Measurements from ENCODE around the gene FBXL3.

The FBXL3 gene

DNA sequence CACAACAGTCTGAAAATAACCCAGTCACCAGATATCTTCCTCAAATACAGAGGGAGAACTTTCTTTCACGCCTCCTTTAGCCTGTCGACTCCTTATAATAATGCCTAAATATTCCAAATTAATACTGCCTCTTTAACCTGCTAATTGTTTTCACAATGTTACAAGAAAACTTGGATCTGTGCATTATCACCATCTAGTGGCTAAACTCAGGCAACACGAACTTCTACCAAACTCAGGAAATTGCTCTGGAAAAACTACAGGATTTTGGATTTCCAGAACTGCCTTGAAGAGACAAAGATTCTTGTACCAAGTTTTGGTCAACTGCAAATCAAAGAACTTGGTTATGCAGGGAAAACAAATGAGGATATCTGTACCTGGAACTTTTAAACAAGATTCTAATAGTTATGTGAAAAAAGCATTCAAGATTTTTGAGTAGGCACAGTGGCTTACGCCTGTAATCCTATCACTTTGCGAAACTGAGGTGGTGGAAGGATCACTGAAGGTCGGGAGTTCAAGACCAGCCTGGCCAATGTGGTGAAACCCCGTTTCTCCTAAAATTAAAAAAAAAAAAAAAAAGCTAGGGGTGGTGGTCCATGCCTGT lies 24.3 kb downstream of the FBXL3 start:
- Histone ChIP-seq H3K4me1 (ENCODE audit: control insufficient read depth, low read length) (no peaks in the 10 kb centered on the region), H3K4me2 (ENCODE audit: low read length) (no peak overlapping the region), H3K9me2 (replicated peaks; ENCODE audit: control insufficient read depth, low read length) (no peaks in the 10 kb centered on the region), H3F3A (ENCODE audit: control insufficient read depth, insufficient read depth) (peaks cover 13% of the 10 kb centered on the region), H3K27ac (ENCODE audit: low read depth, low read length) (no peak overlapping the region), H3K4me3 (ENCODE audit: low read length) (no peak overlapping the region), H4K20me1 (ENCODE audit: control insufficient read depth, insufficient read depth, low read depth, low read length) (no peaks in the 10 kb centered on the region), H3K9me3 (ENCODE audit: control insufficient read depth, insufficient read depth, low read length) (no peaks in the 10 kb centered on the region), H3K27me3 (ENCODE audit: control insufficient read depth, low read length) (no peaks in the 10 kb centered on the region), H3K36me3 (ENCODE audit: control insufficient read depth, low read length) (peaks cover 73% of the 10 kb centered on the region), H3K79me2 (ENCODE audit: control insufficient read depth, low read length) (peaks cover 8% of the 10 kb centered on the region)
- TF ChIP-seq EZH2phosphoT487 (IDR thresholded peaks at IDR 0.05; ENCODE audit: borderline replicate concordance, low read length) (no peak), CTCF (IDR thresholded peaks at IDR 0.05; ENCODE audit: low read depth, low read length, poor library complexity, severe bottlenecking) (peak; percentile 64)

DNA sequence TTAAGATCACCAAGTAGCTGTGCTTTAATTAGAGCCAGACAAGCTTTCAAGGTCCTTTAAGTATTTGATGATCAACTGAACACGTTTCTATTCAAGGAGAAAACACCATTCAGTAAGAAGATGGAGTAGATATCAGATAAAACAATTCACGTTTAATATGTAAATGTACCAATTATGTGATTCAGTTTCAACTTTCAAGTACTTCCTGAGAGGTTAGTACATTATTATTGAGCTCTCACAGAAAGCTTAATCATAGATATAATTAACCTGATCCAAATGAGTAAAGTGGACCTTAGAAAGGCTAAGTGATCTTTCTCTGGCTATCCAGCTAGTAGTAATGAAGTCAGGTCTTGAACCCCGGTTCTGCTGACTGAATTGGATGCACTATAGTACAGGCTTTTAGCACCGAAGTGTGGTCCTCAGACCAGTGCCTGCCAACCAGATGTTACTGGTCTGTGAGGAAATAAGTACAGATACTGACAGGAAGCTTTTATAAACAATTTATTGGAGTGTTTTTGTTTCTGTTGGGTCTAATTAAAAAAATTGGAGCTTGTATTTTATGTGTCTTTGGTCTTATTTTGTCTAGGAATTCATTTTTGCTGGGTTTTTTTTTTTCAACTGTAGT lies 24.9 kb downstream of the FBXL3 start:
- Histone ChIP-seq H3K4me3 (ENCODE audit: low read length) (no peak overlapping the region), H3F3A (ENCODE audit: control insufficient read depth, insufficient read depth) (peaks cover 13% of the 10 kb centered on the region), H3K79me2 (ENCODE audit: control insufficient read depth, low read length) (peaks cover 2% of the 10 kb centered on the region; the same call in 1 of the 2 replicates), H3K9me3 (ENCODE audit: control insufficient read depth, insufficient read depth, low read length) (no peaks in the 10 kb centered on the region), H3K27ac (ENCODE audit: low read depth, low read length) (no peak overlapping the region), H3K9me2 (replicated peaks; ENCODE audit: control insufficient read depth, low read length) (no peaks in the 10 kb centered on the region), H3K27me3 (ENCODE audit: control insufficient read depth, low read length) (no peaks in the 10 kb centered on the region), H3K36me3 (ENCODE audit: control insufficient read depth, low read length) (peaks cover 67% of the 10 kb centered on the region), H3K4me2 (ENCODE audit: low read length) (no peak overlapping the region), H3K4me1 (ENCODE audit: control insufficient read depth, low read length) (no peaks in the 10 kb centered on the region), H4K20me1 (ENCODE audit: control insufficient read depth, insufficient read depth, low read depth, low read length) (no peaks in the 10 kb centered on the region)
- TF ChIP-seq EZH2phosphoT487 (IDR thresholded peaks at IDR 0.05; ENCODE audit: borderline replicate concordance, low read length) (no peak), CTCF (IDR thresholded peaks at IDR 0.05; ENCODE audit: low read depth, low read length, poor library complexity, severe bottlenecking) (no peak)

GRCh38 chr13:77001540-77001939 lies 25.4 kb downstream of the FBXL3 start:
- no peaks in the 10 kb centered on the region for H3K79me2 ChIP-seq (ENCODE audit: control insufficient read depth, low read length)
- H3F3A ChIP-seq (ENCODE audit: control insufficient read depth, insufficient read depth): peaks cover 13% of the 10 kb centered on the region
- H3K9me3 ChIP-seq (ENCODE audit: control insufficient read depth, insufficient read depth, low read length): no peaks in the 10 kb centered on the region
- peaks cover 64% of the 10 kb centered on the region for H3K36me3 ChIP-seq (ENCODE audit: control insufficient read depth, low read length)
- H3K9me2 ChIP-seq (replicated peaks; ENCODE audit: control insufficient read depth, low read length): no peaks in the 10 kb centered on the region
- no peak overlapping the region for H3K27ac ChIP-seq (ENCODE audit: low read depth, low read length)
- no peak overlapping the region for H3K4me2 ChIP-seq (ENCODE audit: low read length)
- TF ChIP-seq EZH2phosphoT487 (IDR thresholded peaks at IDR 0.05; ENCODE audit: borderline replicate concordance, low read length): no peak
- no peak for TF ChIP-seq CTCF (IDR thresholded peaks at IDR 0.05; ENCODE audit: low read depth, low read length, poor library complexity, severe bottlenecking)
- no peaks in the 10 kb centered on the region for H3K27me3 ChIP-seq (ENCODE audit: control insufficient read depth, low read length)
- H4K20me1 ChIP-seq (ENCODE audit: control insufficient read depth, insufficient read depth, low read depth, low read length): no peaks in the 10 kb centered on the region
- H3K4me1 ChIP-seq (ENCODE audit: control insufficient read depth, low read length): no peaks in the 10 kb centered on the region
- no peak overlapping the region for H3K4me3 ChIP-seq (ENCODE audit: low read length)
